Right lobe of liver (tissue), 6 donors: Measurements from ENCODE around the gene METTL17. TPM values are rescaled to one million over a fixed set of nuclear protein-coding genes. Genes with fewer than 3 reads are reported as not detected.
A peak's percentile ranks its signal among the peaks of the same experiment; 100 is the strongest.

Source experiments
- ATAC-seq, 4 donors: fragments of 200-7000 bp; cut with Tn5 transposase; one replicate each; pipeline ENCODE4 v1.9.1; 2020; ENCODE audit warnings: mild to moderate bottlenecking in 4 of 4, moderate library complexity in 4 of 4
- DNase-seq, 3 donors: peaks; one replicate each; pipeline ENCODE4 v3.0.0-alpha.2; 2020
- H3K27ac ChIP-seq, 3 donors: fragments of 200-600 bp; one replicate each; pipeline ENCODE4 v1.8.0; 2022
- H3K27me3 ChIP-seq, 2 donors: fragments of 200-600 bp; one replicate each; pipeline ENCODE4 v1.8.0; 2022
- H3K36me3 ChIP-seq, 4 donors: fragments of 200-600 bp; sonication (generic) in 1 of 4; one replicate each; pipeline versions ENCODE4 v1.5.1 to v1.8.0; 2017 to 2022; ENCODE audit warnings: control low read depth in 1 of 4
- H3K4me1 ChIP-seq, 4 donors: fragments of 200-600 bp; sonication (generic) in 1 of 4; one replicate each; pipeline versions ENCODE4 v1.5.1 to v1.8.0; 2017 to 2022; ENCODE audit warnings: control low read depth in 1 of 4
- H3K4me3 ChIP-seq, 3 donors: fragments of 200-600 bp; one replicate each; pipeline ENCODE4 v1.8.0; 2022
- H3K9me3 ChIP-seq, 4 donors: fragments of 200-600 bp; sonication (generic) in 1 of 4; one replicate each; pipeline versions ENCODE4 v1.5.1 to v1.8.0; 2017 to 2022; ENCODE audit warnings: control low read depth in 1 of 4
- CTCF ChIP-seq, 4 donors: fragments of 200-600 bp in 3 of 4; fragments of 450-650 bp in 1 of 4; IDR thresholded peaks; one replicate each; pipeline versions ENCODE4 v1.5.1 to v1.8.0; 2016 to 2022; ENCODE audit warnings: antibody characterized with exemption in 4 of 4, mild to moderate bottlenecking in 2 of 4
- POLR2A ChIP-seq: fragments of 450-650 bp; IDR thresholded peaks from one replicate; pipeline ENCODE4 v1.6.1; 2017; ENCODE audit warnings: antibody characterized with exemption, mild to moderate bottlenecking
- WGBS: methylation state at CpG from one replicate; pipeline ENCODE4 v1.1.6; 2018; ENCODE audit warnings: low coverage, low lambda C conversion rate; ENCODE audit not compliant: insufficient coverage; ENCODE audit errors: missing lambda C conversion rate; 5-methylcytosine and 5-hydroxymethylcytosine counted together
- intact Hi-C, 2 donors: fragments of 100-400 bp; cut with DNase I; formaldehyde crosslinking; loops; one replicate each; pipeline versions ENCODE4 v1.11.2 to v1.14.1; 2022
- total RNA-seq, 6 experiments: library from RNA; depleted of rRNA in 2 of 6; stranded (reverse); fragments of >200 nt in 2 of 6; fragmentation: NEBNext Ultra II Directional in 3 of 6; extraction: Animal tissue kit (Norgen Biotek cat#: 25700) in 3 of 6; gene quantifications; one replicate each; pipeline versions ENCODE4 v1.1.0 to v1.2.4, GENCODE V29; 2016 to 2023
- donor health status: DM: no; HTN: yes; CAD: no.
- donor health status: DM: no; HTN: no; CAD: no.
- donor health status: DM: no; HTN: no; CAD: no.
- donor health status: DM: no; HTN: yes; CAD: no.
- donor health status: DM: no; HTN: yes; CAD: no.

The METTL17 gene
- total RNA-seq, 6 experiments from 2014 or later: 27.5 to 70.7 (median 34.6) TPM

- peak within 1 kb of the TSS; percentile 92 to 100 (median 98) for H3K4me3 ChIP-seq
- ATAC-seq (peak; percentile 83 to 88 (median 86)), DNase-seq (peak; percentile 89 to 91 (median 91))
- intact Hi-C loops: no loop called here
- H3K9me3 ChIP-seq: no peaks in the 10 kb centered on the region
- WGBS: 0% methylated on average over 14 of the region's 72 CpGs
- H3K36me3 ChIP-seq: peaks cover 0 to 22% (median 9%) of the 10 kb centered on the region in 4 donors
- no peak for TF ChIP-seq CTCF (IDR thresholded peaks at IDR 0.05)
- peak; percentile 56 for TF ChIP-seq POLR2A
- peak within 1 kb of the TSS; percentile 72 to 89 (median 79) for H3K27ac ChIP-seq
- H3K27me3 ChIP-seq: no peaks in the 10 kb centered on the region
- H3K4me1 ChIP-seq: peaks cover 0 to 8% (median 2%) of the 10 kb centered on the region in 4 donors
These were observed 35.0 kb downstream of the METTL17 start, which contains the start of gene NDRG2 for GRCh38 chr14:21024585-21025370. Gene NDRG2 (minus strand): TSS chr14:21025061. CDS start chr14:21023315, 1,746 bp downstream.

GRCh38 chr14:21025371-21026273, 35.8 kb downstream of the METTL17 start:
- Histone ChIP-seq H3K9me3 (no peaks in the 10 kb centered on the region), H3K4me1 (peaks cover 0 to 8% (median 2%) of the 10 kb centered on the region in 4 donors), H3K4me3 (peak overlapping the region; percentile 92 to 100 (median 98)), H3K27ac (peak overlapping the region; percentile 72 to 89 (median 79)), H3K36me3 (peaks cover 0 to 14% (median 5%) of the 10 kb centered on the region in 4 donors), H3K27me3 (no peaks in the 10 kb centered on the region)
- peak; percentile 54 to 79 (median 75) for DNase-seq
- TF ChIP-seq POLR2A: no peak
- ATAC-seq: peak; percentile 31 to 41 (median 34)
- 5% methylated on average over 19 of the region's 58 CpGs for WGBS
- intact Hi-C loops: no loop called here

- Histone ChIP-seq H3K4me3 (no peak overlapping the region), H3K27ac (peak overlapping the region in 2 of 3 donors; percentile 40 to 79), H3K4me1 (peaks cover 0 to 8% (median 2%) of the 10 kb centered on the region in 4 donors), H3K9me3 (no peaks in the 10 kb centered on the region), H3K27me3 (no peaks in the 10 kb centered on the region), H3K36me3 (peaks cover 0 to 6% (median under 1%) of the 10 kb centered on the region in 4 donors)
- DNase-seq: no peak
- TF ChIP-seq POLR2A (no peak), CTCF (IDR thresholded peaks at IDR 0.05) (no peak)
- intact Hi-C loops: no loop called here
- ATAC-seq: no peak
- 65% methylated on average over 6 of the region's 7 CpGs for WGBS
These were observed 36.7 kb downstream of the METTL17 start for GRCh38 chr14:21026274-21026987.

- no peak for TF ChIP-seq CTCF (IDR thresholded peaks at IDR 0.05)
- TF ChIP-seq POLR2A: no peak
- H3K4me1 ChIP-seq: peaks cover 0 to 8% (median 2%) of the 10 kb centered on the region in 4 donors
- intact Hi-C loops: no loop called here
These were observed 37.2 kb downstream of the METTL17 start for GRCh38 chr14:21026988-21027315.

More at GRCh38 chr14:21026988-21027315, 37.2 kb downstream of the METTL17 start:
- no peaks in the 10 kb centered on the region for H3K27me3 ChIP-seq
- H3K27ac ChIP-seq: no peak overlapping the region
- no peaks in the 10 kb centered on the region for H3K9me3 ChIP-seq
- peaks cover 0 to under 1% (median 0%) of the 10 kb centered on the region in 4 donors for H3K36me3 ChIP-seq
- DNase-seq: no peak
- no CpG with 5 or more reads among the region's 3 CpGs for WGBS
- ATAC-seq: no peak
- no peak overlapping the region for H3K4me3 ChIP-seq
